Keratinocyte (primary cell): Measurements from ENCODE around the gene POLR3K.

ENCODE experiments used
- CTCF ChIP-seq, 3 experiments: IDR thresholded peaks in 1 of 3; conservative IDR thresholded peaks in 1 of 3; optimal IDR thresholded peaks in 1 of 3; 2 replicates in 2 of 3; 3 replicates in 1 of 3; pipeline versions ENCODE3 to v1.5.1; 2011; ENCODE audit warnings: low read length in 3 of 3, mild to moderate bottlenecking in 3 of 3, moderate library complexity in 2 of 3, control low read depth in 1 of 3, inconsistent platforms in 1 of 3; ENCODE audit not compliant: insufficient read depth in 2 of 3; ENCODE audit errors: extremely low read depth in 1 of 3
- EZH2 ChIP-seq: IDR thresholded peaks from one replicate; pipeline ENCODE4 v1.6.1; 2012; ENCODE audit warnings: inconsistent platforms, mild to moderate bottlenecking, low read length, moderate library complexity

- TF ChIP-seq CTCF (optimal IDR thresholded peaks at IDR 0.05 in 1 of 3, IDR thresholded peaks at IDR 0.05 in 1 of 3, conservative IDR thresholded peaks at IDR 0.05 in 1 of 3; ENCODE audit: extremely low read depth in 1 of 3, insufficient read depth in 2 of 3, low read length in 3 of 3) (no peak), EZH2 (no peak)
Measured at GRCh38 chr16:78444-79150, 25.2 kb upstream of the POLR3K start.
